GM21390 (cell line): Measurements from ENCODE around the gene LRRC4C.

Experiments
- ATAC-seq: cut with Tn5 transposase; IDR thresholded peaks from one replicate; pipeline ENCODE4 v1.9.1; 2021; ENCODE audit not compliant: unreplicated experiment

Gene LRRC4C

GRCh38 chr11:41133023-41133422 is 326.4 kb downstream of the LRRC4C start:
- no peak for ATAC-seq

DNA sequence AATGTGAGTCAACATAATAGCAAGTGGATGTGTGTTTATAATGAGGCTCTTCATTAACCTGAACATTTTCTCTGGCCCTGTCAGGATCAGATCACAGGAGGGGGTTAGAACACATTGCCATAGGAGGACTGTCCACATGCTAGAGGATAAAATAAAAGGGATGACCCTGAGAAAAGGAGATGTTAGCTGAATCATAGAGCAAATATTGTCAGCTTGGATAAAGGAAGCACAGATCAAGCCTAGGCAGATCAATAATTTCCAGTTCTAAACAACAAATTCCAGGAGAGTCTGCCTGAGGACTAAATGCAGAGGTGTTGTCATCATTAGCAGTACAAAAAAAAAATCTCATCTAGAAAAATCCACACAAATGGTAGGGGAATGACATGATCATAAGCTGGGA is 337.9 kb downstream of the LRRC4C start:
- no peak for ATAC-seq

GRCh38 chr11:41119484-41119883 is 340.0 kb downstream of the LRRC4C start:
- no peak for ATAC-seq

- no peak for ATAC-seq
These were observed 340.9 kb downstream of the LRRC4C start for GRCh38 chr11:41118521-41118920.

DNA sequence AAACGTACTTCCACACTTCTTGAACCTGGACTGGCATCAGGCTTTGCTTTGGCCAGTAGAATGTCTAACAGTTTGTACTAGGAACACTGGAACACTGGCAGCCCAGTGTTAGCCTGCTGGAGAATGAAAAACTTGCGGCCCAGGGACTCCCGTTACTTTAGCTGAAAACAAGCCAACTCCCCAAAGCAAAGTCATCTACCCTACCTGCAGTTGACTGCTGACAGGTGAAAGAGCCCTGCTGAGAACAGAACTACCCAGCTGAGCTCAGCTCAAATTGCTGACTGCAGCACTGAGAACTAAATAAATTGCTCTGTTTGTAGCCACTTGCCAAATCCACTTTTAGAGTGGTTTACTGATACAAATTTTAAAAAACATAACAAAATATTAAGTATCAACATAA is 342.5 kb downstream of the LRRC4C start:
- no peak for ATAC-seq

GRCh38 chr11:41115066-41115465 is 344.4 kb downstream of the LRRC4C start:
- ATAC-seq = no peak

- no peak for ATAC-seq
These were observed 346.3 kb downstream of the LRRC4C start for GRCh38 chr11:41113160-41113559.

GRCh38 chr11:41110527-41110926 is 348.9 kb downstream of the LRRC4C start:
- no peak for ATAC-seq

DNA sequence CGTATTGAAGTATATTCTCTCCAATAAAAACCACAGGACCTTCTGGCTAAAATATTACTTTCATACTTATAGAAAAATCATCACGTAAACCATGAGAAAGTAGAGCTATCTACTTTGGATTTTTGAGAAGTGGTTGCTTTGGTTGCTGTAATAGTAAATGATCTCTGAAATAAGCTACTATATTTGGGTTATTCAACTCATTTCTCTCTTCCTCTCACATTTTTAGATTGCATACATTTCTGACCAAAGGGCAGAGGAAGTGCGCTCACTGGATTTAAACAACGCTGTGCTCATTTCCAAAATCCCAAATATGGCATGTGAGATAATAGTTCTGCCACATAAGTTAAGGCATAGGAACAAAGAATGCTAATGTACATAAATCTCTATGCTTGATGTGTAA is 357.0 kb downstream of the LRRC4C start:
- ATAC-seq = no peak

GRCh38 chr11:41099654-41100053 is 359.8 kb downstream of the LRRC4C start:
- ATAC-seq = no peak

DNA sequence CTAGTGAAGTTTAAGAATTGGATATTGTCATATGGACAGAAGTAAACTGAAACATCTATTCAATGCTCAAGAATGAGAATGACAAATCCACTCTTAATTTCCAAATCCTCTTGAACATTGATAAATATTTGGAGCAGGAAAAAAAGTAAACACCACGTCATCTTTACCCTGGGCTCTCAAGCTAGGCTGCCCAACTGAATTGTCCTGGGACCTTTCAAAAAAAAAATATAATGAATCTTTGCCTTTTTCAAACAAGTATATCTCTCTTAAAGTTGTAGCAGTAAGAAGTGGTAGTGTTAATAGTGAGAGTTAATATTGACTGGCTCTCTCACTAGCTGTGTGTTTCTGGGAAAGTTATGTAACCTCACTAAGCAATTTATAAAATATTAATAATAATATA is 374.3 kb downstream of the LRRC4C start:
- no peak for ATAC-seq

DNA sequence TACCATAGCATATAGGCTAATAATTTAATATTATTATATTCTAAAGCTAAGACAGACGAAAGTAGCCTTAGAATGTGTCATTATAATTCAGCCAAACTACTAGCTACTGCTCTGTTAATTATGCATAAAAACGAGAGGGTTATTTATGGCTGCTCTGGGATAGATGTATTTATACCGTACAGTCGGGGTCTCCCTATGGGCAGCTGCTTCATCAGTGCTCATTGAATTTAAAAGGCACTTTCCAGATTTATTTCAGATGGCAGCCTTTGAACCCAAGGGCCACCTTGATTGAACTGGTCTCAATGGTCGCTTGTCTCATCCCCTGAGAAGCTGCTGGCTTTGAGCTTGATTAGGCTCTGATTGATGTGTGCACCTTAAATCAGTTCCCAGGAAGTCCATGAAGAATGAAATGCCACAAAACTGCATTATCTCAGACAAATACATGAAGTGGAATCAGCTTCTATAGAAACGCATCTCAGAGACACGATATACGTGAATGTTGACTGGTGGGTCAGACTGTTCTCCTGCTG is 377.6 kb downstream of the LRRC4C start:
- no peak for ATAC-seq

DNA sequence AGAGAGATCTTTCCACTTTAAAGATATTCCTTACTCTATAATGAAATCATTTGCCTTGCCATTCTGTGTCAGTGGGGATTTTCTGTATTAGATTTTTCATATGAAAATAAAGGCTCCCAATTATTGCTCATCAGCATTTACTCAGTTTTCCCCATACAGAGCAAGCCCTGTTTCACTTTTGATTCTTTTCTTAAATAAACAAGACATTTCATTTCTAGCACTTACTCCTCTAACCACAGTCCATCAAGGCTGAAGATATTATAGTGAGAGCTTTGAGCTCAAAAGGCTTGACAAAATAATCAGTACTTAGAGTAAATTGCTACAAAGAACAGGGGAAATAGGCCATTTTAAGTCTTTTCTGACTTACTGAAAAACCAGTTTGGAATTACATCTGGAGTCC is 385.1 kb downstream of the LRRC4C start:
- no peak for ATAC-seq

- no peak for ATAC-seq
These were observed 394.0 kb downstream of the LRRC4C start for GRCh38 chr11:41065432-41065831.

GRCh38 chr11:41058138-41058537 is 401.3 kb downstream of the LRRC4C start:
- ATAC-seq = no peak

- ATAC-seq = no peak
These were observed 402.4 kb downstream of the LRRC4C start for GRCh38 chr11:41056892-41057569.

DNA sequence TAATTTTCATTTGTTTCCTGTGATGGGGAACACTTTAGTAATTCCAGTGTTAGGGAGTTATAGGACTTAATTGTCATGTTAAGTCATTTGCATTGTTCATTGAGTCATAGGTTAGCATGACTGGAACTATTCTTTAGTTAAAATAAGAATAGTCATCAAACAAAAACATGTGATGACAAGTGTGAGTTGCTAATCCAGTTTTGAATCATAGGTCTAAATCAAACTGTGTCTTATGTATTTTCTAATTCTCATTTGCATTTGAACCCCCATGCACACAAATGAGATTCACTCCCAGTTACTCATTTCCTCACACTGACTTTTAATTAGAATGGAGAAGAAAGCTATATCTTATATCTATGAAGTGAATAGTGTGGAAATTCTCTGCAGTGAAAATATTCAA is 405.6 kb downstream of the LRRC4C start:
- ATAC-seq = no peak

DNA sequence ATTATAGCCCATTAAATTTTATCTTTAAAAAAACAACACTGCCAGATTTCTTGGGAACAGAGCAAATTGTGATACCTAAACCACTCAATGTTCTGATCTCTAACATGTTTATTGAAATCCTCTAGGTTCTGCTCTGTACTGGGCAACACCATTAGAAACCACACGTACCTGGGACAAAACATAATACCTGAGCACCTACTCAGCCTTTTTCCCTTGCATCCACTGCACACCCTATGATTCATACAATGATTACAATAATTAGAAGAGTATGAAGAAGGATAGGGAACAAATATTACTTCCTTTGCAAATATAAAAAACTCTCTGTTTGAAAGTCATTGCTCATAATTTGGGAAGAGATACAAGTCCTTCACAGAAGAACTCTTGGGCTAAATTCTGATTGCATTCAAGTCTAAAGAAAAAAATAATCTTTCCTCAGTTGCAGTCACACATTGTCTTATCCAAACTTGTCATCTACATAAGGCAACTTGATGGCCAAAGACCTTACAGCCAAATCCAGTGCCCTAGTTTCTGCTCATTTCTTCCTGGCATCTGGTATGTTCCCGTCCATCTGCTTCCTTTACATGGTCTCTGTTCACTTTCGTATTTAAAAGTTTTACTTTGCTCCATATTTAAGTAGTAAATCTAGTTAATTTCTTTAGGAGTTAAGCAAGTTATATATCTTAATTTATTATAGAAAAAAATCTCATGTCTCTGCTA is 407.4 kb downstream of the LRRC4C start:
- no peak for ATAC-seq

GRCh38 chr11:41050791-41051190 is 408.7 kb downstream of the LRRC4C start:
- no peak for ATAC-seq

GRCh38 chr11:41047229-41047628 is 412.2 kb downstream of the LRRC4C start:
- no peak for ATAC-seq

DNA sequence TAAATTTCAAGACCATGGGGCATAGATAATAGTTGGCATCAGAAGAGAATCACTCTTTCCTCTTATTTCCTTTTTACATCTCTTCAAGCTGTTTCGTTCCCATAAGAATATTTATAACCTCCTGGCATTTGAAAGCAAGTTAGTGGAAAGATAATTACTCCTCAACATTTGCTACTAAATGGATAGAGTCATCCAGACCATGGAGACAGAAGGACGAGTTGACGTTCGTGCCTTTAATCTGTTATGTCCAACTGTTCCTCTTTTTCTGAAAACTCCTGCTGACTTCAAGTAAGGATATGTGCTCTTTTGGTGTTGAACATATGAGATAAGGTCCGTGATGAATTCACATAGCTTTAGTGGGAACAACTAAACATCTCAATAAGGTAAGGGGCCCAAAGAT is 414.2 kb downstream of the LRRC4C start:
- no peak for ATAC-seq

DNA sequence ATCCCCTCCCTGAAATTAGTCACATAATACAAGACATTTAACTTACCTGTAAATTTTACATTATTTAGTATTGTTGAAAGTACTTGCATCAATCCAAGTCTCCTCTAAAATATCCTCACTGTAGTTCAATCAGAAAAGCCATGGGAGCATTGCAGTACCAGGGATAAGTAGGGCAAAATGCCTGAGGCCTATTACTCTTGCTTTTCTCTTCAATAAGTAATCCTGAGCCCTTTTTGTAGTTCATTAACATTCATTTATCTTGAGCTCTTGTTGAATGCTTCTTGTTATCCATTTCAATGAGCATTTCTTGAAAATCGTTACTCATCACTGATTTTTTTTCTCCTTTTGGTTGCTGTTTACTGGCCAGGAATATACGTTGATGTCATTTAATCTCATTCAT is 414.7 kb downstream of the LRRC4C start:
- no peak for ATAC-seq

DNA sequence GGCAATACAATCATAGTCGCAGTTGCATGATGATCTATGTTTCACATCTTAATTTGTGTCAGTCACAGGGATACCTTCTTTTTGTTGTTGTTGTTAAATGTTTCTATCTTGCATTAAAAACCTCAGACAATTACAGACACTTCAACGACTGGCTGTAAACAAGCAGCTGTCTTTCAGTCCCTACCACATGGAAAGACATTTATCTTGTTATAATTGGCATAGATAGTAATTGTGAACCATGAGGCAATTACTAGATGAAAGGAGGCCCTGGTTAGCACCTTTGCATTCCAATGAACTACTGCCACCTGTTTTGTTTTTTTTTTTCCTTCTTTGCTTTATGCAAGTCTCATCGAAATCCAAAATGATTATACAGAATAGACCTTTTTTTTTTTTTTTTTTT is 416.8 kb downstream of the LRRC4C start:
- ATAC-seq = no peak
